Measurements from ENCODE around the gene SLC6A11. TPM values are rescaled to one million over a fixed set of nuclear protein-coding genes. Genes with fewer than 3 reads are reported as not detected.

The SLC6A11 gene
- total RNA-seq, 3 donors from 2014 or later: 0.13 TPM; not detected in 2

DNA sequence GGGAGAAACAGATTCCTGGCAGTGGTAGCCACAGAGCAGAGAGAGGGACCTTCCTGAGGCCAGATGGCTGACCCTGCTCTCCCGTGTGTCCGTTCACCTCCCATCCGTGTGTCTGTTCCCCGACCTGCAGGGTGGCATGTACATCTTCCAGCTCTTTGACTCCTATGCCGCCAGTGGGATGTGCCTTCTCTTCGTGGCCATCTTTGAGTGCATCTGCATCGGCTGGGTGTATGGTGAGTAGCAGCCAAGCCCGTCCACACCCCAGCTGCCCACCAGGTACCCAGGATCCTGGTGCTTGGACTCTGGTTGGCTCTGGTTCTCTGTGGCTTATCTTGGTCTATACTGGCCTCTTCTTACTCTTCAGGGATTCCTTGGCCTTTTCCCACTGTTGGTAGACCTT lies 117.0 kb downstream of the SLC6A11 start:
- Histone ChIP-seq H3K4me3 (no peak overlapping the region), H3K36me3 (ENCODE audit: low read depth) (no peaks in the 10 kb centered on the region), H3K4me1 (ENCODE audit: low read depth) (no peaks in the 10 kb centered on the region), H3K9me3 (no peaks in the 10 kb centered on the region)
- ATAC-seq (no peak), DNase-seq (no peak)
- intact Hi-C loops (cut with DNase I, micrococcal nuclease): no loop called here
- TF ChIP-seq, protein P1, sequence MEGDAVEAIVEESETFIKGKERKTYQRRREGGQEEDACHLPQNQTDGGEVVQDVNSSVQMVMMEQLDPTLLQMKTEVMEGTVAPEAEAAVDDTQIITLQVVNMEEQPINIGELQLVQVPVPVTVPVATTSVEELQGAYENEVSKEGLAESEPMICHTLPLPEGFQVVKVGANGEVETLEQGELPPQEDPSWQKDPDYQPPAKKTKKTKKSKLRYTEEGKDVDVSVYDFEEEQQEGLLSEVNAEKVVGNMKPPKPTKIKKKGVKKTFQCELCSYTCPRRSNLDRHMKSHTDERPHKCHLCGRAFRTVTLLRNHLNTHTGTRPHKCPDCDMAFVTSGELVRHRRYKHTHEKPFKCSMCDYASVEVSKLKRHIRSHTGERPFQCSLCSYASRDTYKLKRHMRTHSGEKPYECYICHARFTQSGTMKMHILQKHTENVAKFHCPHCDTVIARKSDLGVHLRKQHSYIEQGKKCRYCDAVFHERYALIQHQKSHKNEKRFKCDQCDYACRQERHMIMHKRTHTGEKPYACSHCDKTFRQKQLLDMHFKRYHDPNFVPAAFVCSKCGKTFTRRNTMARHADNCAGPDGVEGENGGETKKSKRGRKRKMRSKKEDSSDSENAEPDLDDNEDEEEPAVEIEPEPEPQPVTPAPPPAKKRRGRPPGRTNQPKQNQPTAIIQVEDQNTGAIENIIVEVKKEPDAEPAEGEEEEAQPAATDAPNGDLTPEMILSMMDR (IDR thresholded peaks at IDR 0.05): no peak

DNA sequence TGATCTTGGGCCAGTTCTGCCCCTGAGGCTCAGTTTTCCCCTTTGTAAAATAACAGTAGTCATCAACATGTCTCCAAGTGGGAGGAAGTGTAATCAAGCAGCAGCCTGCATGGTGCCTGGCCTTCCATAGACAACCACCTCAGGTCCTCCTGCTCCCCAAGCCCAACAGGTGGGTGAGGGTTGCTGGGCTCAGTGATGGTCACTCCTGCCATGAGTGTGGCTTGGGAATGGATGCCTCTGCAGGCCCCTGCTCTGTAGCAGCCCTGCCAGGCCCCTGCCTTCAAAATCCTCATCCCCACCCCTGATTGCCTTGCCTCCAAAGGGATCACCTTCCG lies 117.4 kb downstream of the SLC6A11 start:
- H3K36me3 ChIP-seq (ENCODE audit: low read depth): no peaks in the 10 kb centered on the region
- intact Hi-C loops (cut with DNase I, micrococcal nuclease): no loop called here
- no peaks in the 10 kb centered on the region for H3K4me1 ChIP-seq (ENCODE audit: low read depth)
- H3K4me3 ChIP-seq: no peak overlapping the region
- H3K9me3 ChIP-seq: no peaks in the 10 kb centered on the region
- DNase-seq (no peak), ATAC-seq (no peak)
- TF ChIP-seq, protein P1 (IDR thresholded peaks at IDR 0.05): no peak

DNA sequence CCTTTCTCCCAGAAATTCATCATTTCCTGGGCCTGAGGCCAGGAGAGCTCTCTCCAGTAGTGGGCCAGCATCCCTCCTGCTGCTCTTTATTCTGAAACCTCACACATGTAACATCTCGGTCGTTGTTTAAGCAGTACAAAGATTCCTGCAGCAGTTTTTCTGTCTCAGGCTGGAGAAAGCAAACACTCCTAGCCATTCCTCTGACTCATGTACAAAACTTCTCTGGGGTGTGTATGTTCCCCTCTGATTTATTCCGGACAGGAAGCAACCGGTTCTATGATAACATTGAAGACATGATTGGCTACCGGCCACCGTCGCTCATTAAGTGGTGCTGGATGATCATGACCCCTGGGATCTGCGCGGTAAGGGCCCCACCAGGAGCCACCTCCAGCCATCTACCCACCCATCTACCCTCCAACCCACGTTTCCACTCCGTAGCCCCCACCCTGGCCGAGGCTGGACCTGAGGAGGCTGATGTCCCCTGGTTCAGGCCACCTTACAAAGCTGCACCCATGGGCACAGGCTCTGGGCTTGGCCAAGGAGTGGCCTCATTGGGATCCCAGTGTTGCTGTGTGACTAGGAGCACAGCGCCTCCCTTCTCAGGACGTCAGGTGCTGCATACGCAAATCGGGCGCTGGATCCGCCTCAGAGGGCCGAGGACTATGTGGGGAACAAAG lies 117.9 kb downstream of the SLC6A11 start:
- no peak for ATAC-seq
- no peak overlapping the region for H3K4me3 ChIP-seq
- H3K4me1 ChIP-seq (ENCODE audit: low read depth): no peaks in the 10 kb centered on the region
- TF ChIP-seq, protein P1 (IDR thresholded peaks at IDR 0.05): no peak
- intact Hi-C loops (cut with DNase I, micrococcal nuclease): no loop called here
- DNase-seq: no peak
- H3K9me3 ChIP-seq: no peaks in the 10 kb centered on the region
- H3K36me3 ChIP-seq (ENCODE audit: low read depth): no peaks in the 10 kb centered on the region

DNA sequence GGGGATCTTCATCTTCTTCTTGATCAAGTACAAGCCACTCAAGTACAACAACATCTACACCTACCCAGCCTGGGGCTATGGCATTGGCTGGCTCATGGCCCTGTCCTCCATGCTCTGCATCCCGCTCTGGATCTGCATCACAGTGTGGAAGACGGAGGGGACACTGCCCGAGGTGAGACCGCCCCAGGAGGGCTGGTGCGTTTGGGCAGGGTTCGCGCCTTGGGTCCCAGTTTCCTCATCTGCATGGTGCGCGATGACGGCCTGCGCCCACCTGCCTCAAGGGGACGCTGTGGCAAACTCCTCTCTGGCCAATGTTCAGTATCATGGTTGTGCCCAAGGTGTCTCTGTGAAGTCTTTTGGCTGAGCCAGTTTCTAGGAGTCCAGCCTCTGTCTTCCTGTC lies 119.0 kb downstream of the SLC6A11 start:
- Histone ChIP-seq H3K9me3 (no peaks in the 10 kb centered on the region), H3K4me1 (ENCODE audit: low read depth) (no peaks in the 10 kb centered on the region), H3K4me3 (no peak overlapping the region), H3K36me3 (ENCODE audit: low read depth) (no peaks in the 10 kb centered on the region)
- TF ChIP-seq, protein P1 (IDR thresholded peaks at IDR 0.05): no peak
- ATAC-seq: no peak
- no peak for DNase-seq
- intact Hi-C loops (cut with DNase I, micrococcal nuclease): no loop called here

DNA sequence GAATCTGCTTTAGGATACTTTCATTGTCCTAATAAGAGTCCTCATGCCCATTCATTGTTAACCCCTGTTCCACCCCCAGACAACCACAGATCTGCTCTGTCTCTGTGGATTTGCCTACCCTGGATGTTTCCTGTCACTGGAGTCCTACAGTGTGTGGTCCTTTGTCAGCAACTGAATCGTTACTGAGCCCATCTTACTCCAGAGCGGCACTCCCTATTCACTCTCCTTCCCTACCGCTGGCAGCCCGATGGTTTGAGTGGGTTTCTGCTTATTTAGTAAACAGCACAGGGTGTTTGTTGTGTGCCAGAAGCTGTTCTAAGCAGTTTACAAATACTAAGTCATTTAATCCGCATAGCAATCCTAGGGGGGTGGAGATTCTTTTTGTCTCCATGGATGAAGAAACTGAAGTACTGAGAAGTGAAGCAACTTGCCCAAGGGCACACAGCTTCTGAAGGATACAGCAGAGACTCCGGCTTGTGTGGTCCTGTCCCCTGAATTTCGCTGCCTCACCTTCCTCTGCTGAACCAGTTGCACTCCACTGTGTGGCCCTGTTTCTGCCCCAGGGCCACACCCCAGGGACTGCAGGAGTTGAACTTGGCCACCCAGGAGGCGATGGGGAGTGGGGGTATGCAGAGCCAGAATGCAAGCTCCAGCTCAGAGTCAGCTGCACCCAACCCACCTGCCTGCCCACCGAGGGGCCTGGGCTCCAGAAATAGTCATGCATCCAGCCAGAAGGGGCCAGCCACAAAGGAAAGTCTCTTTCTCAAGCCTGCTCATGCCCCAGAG lies 120.0 kb downstream of the SLC6A11 start:
- intact Hi-C loops (cut with DNase I, micrococcal nuclease): no loop called here
- ATAC-seq: no peak
- Histone ChIP-seq H3K9me3 (no peaks in the 10 kb centered on the region), H3K4me1 (ENCODE audit: low read depth) (no peaks in the 10 kb centered on the region), H3K4me3 (no peak overlapping the region), H3K36me3 (ENCODE audit: low read depth) (no peaks in the 10 kb centered on the region)
- no peak for DNase-seq
- TF ChIP-seq, protein P1 (IDR thresholded peaks at IDR 0.05): no peak
